HG03103 (cell line): Measurements from ENCODE around the gene RAP1A.
"Not testable (repeated sequence)": the region's sequence is repeated elsewhere in the genome, so short reads cannot be mapped to it uniquely, and the experiment has no call there.

ENCODE experiments used
- ATAC-seq: cut with Tn5 transposase; IDR thresholded peaks from one replicate; pipeline ENCODE4 v1.9.1; 2021; ENCODE audit warnings: low read depth; ENCODE audit not compliant: unreplicated experiment

Gene RAP1A

GRCh38 chr1:111658622-111659021 is 39.0 kb downstream of the RAP1A start:
- ATAC-seq, result no peak

GRCh38 chr1:111660204-111661150 is 40.9 kb downstream of the RAP1A start:
- no peak for ATAC-seq

- no peak for ATAC-seq
These were observed 45.1 kb downstream of the RAP1A start for GRCh38 chr1:111664652-111665051.

- no peak for ATAC-seq
These were observed 45.9 kb downstream of the RAP1A start for GRCh38 chr1:111665497-111665896.

GRCh38 chr1:111666828-111667227 is 47.2 kb downstream of the RAP1A start:
- no peak for ATAC-seq

- no peak for ATAC-seq
These were observed 49.7 kb downstream of the RAP1A start for GRCh38 chr1:111669268-111669667.

GRCh38 chr1:111671852-111672251 is 52.3 kb downstream of the RAP1A start:
- no peak for ATAC-seq

- ATAC-seq, result no peak
These were observed 52.7 kb downstream of the RAP1A start for GRCh38 chr1:111672331-111672730.

GRCh38 chr1:111677604-111678003 is 58.0 kb downstream of the RAP1A start:
- ATAC-seq, result no peak

GRCh38 chr1:111679541-111679940 is 60.0 kb downstream of the RAP1A start:
- ATAC-seq, result no peak

GRCh38 chr1:111680212-111680800 is 60.7 kb downstream of the RAP1A start:
- ATAC-seq, result not testable (repeated sequence)

GRCh38 chr1:111685293-111686153 is 65.9 kb downstream of the RAP1A start:
- ATAC-seq, result not testable (repeated sequence)

- no peak for ATAC-seq
These were observed 70.7 kb downstream of the RAP1A start for GRCh38 chr1:111690306-111690617.

GRCh38 chr1:111691886-111692285 is 72.3 kb downstream of the RAP1A start:
- no peak for ATAC-seq

- no peak for ATAC-seq
These were observed 76.2 kb downstream of the RAP1A start for GRCh38 chr1:111695801-111696200.

- no peak for ATAC-seq
These were observed 76.7 kb downstream of the RAP1A start for GRCh38 chr1:111696330-111696729.

- ATAC-seq, result no peak
These were observed 79.7 kb downstream of the RAP1A start for GRCh38 chr1:111699268-111699667.

- no peak for ATAC-seq
These were observed 83.0 kb downstream of the RAP1A start for GRCh38 chr1:111702504-111703050.

- no peak for ATAC-seq
These were observed 84.7 kb downstream of the RAP1A start for GRCh38 chr1:111704240-111704639.

- ATAC-seq, result no peak
These were observed 85.2 kb downstream of the RAP1A start for GRCh38 chr1:111704776-111705175.

- ATAC-seq, result no peak
These were observed 86.3 kb downstream of the RAP1A start for GRCh38 chr1:111705841-111706240.
